GM23338 (cell line): ENCODE measurements around the gene FGF19. TPM values are rescaled to one million over a fixed set of nuclear protein-coding genes. Genes with fewer than 3 reads are reported as not detected.

Experiments used
- ATAC-seq: fragments of 200-7000 bp; cut with Tn5 transposase; 3 replicates; pipeline ENCODE4 v1.9.1; 2020
- DNase-seq: peaks from one replicate; pipeline ENCODE4 v3.0.0-alpha.2; 2015; ENCODE audit warnings: low spot score
- H2AFZ ChIP-seq: fragments of 200-600 bp; sonication (generic); 2 replicates; pipeline ENCODE4 v1.8.0; 2016; ENCODE audit warnings: antibody characterized with exemption, mild to moderate bottlenecking, moderate library complexity
- H3F3A ChIP-seq: fragments of 200-600 bp; sonication (generic); replicated peaks from 2 replicates; pipeline ENCODE4 v1.8.0; 2017; ENCODE audit warnings: antibody characterized with exemption, mixed run types, low read depth
- H3K27ac ChIP-seq: fragments of 200-600 bp; sonication (generic); 2 replicates; pipeline ENCODE4 v1.6.1; 2016; ENCODE audit warnings: low read depth
- H3K27me3 ChIP-seq: fragments of 200-600 bp; sonication (generic); 2 replicates; pipeline ENCODE4 v1.8.0; 2016; ENCODE audit warnings: mild to moderate bottlenecking, mixed run types, moderate library complexity; ENCODE audit not compliant: insufficient read depth
- H3K36me3 ChIP-seq: fragments of 200-600 bp; sonication (generic); 2 replicates; pipeline ENCODE4 v1.8.0; 2016; ENCODE audit warnings: mild to moderate bottlenecking; ENCODE audit not compliant: insufficient read depth
- H3K4me1 ChIP-seq: fragments of 200-600 bp; sonication (generic); 2 replicates; pipeline ENCODE4 v1.8.0; 2016; ENCODE audit warnings: mild to moderate bottlenecking, moderate library complexity; ENCODE audit not compliant: insufficient read depth
- H3K4me2 ChIP-seq: fragments of 200-600 bp; sonication (generic); 2 replicates; pipeline ENCODE4 v1.7.1; 2017; ENCODE audit warnings: mixed run types
- H3K4me3 ChIP-seq: fragments of 200-600 bp; sonication (generic); 2 replicates; pipeline ENCODE4 v1.6.1; 2016; ENCODE audit warnings: mixed run types
- H3K79me2 ChIP-seq: fragments of 200-600 bp; sonication (generic); replicated peaks from 2 replicates; pipeline ENCODE4 v1.8.0; 2017; ENCODE audit warnings: mild to moderate bottlenecking; ENCODE audit not compliant: insufficient read depth
- H3K9me2 ChIP-seq: fragments of 200-600 bp; sonication (generic); 2 replicates; pipeline ENCODE4 v1.8.0; 2017; ENCODE audit not compliant: insufficient read depth
- H4K20me1 ChIP-seq: fragments of 200-600 bp; sonication (generic); replicated peaks from 2 replicates; pipeline ENCODE4 v1.8.0; 2017; ENCODE audit warnings: mild to moderate bottlenecking; ENCODE audit not compliant: insufficient read depth
- H3K27ac Mint-ChIP-seq: 2 replicates; pipeline ENCODE4 v1.8.0; 2020; ENCODE audit warnings: inconsistent platforms, mild to moderate bottlenecking, moderate library complexity, mixed read lengths
- H3K27me3 Mint-ChIP-seq: 3 replicates; pipeline ENCODE4 v1.8.0; 2022; ENCODE audit warnings: low read depth, mild to moderate bottlenecking, moderate library complexity, mixed read lengths, inconsistent platforms; ENCODE audit not compliant: insufficient read depth, poor library complexity
- H3K36me3 Mint-ChIP-seq: 3 replicates; pipeline ENCODE4 v1.8.0; 2021; ENCODE audit warnings: low read depth, mild to moderate bottlenecking, inconsistent platforms, moderate library complexity, mixed read lengths
- H3K4me1 Mint-ChIP-seq: 3 replicates; pipeline ENCODE4 v1.8.0; 2020; ENCODE audit warnings: mild to moderate bottlenecking, inconsistent platforms, mixed read lengths
- H3K4me3 Mint-ChIP-seq: 3 replicates; pipeline ENCODE4 v1.8.0; 2021; ENCODE audit warnings: moderate library complexity, mild to moderate bottlenecking, inconsistent platforms, mixed read lengths
- H3K9me3 Mint-ChIP-seq: 3 replicates; pipeline ENCODE4 v1.8.0; 2020; ENCODE audit warnings: moderate library complexity, mild to moderate bottlenecking, inconsistent platforms, mixed read lengths
- CREB1 ChIP-seq: fragments of 250-450 bp; sonication (Bioruptor Pico); IDR thresholded peaks from 2 replicates; pipeline ENCODE4 v1.5.0; 2020; ENCODE audit warnings: low read depth, mild to moderate bottlenecking, moderate library complexity
- CTCF ChIP-seq, 2 experiments: fragments of 200-600 bp in 1 of 2; sonication (generic) in 1 of 2; conservative IDR thresholded peaks; 2 replicates each; pipeline versions ENCODE4 v1.5.1 to v1.6.1; 2016 to 2017; ENCODE audit warnings: antibody characterized with exemption in 2 of 2, low read depth in 2 of 2, mild to moderate bottlenecking in 2 of 2, moderate library complexity in 1 of 2
- ETS1 ChIP-seq: IDR thresholded peaks from 2 replicates; pipeline ENCODE4 v1.6.1; 2016; ENCODE audit warnings: antibody characterized with exemption
- EZH2 ChIP-seq: fragments of 200-600 bp; sonication (generic); IDR thresholded peaks from one replicate; pipeline ENCODE4 v1.8.0; 2017; ENCODE audit warnings: antibody characterized with exemption, mild to moderate bottlenecking, low read depth; ENCODE audit not compliant: unreplicated experiment
- EZH2phosphoT487 ChIP-seq: fragments of 200-600 bp; sonication (generic); IDR thresholded peaks from one replicate; pipeline ENCODE4 v1.8.1; 2018; ENCODE audit warnings: antibody characterized with exemption; ENCODE audit not compliant: unreplicated experiment
- JUNB ChIP-seq: IDR thresholded peaks from one replicate; pipeline ENCODE4 v1.6.1; 2016; ENCODE audit warnings: antibody characterized with exemption; ENCODE audit not compliant: unreplicated experiment
- REST ChIP-seq: IDR thresholded peaks from one replicate; pipeline ENCODE4 v1.6.1; 2018; ENCODE audit warnings: antibody characterized with exemption; ENCODE audit not compliant: unreplicated experiment
- STAT1 ChIP-seq: IDR thresholded peaks from one replicate; pipeline ENCODE4 v1.6.1; 2016; ENCODE audit warnings: antibody characterized with exemption; ENCODE audit not compliant: unreplicated experiment
- ZNF114 ChIP-seq: fragments of 250-450 bp; sonication (Bioruptor Pico); IDR thresholded peaks from 2 replicates; pipeline ENCODE4 v1.5.0; 2020; ENCODE audit warnings: mild to moderate bottlenecking, moderate library complexity
- ZNF331 ChIP-seq: fragments of 250-450 bp; sonication (Bioruptor Pico); IDR thresholded peaks from 2 replicates; pipeline ENCODE4 v1.5.0; 2020; ENCODE audit warnings: low read depth, mild to moderate bottlenecking, moderate library complexity
- polyA plus RNA-seq: library from polyadenylated mRNA; unstranded; fragments of >200 nt; fragmentation: Nextera tagmentation; extraction: Ambion mirVana; gene quantifications from 2 replicates; pipeline ENCODE4 v1.2.1, GENCODE V29; 2016
- total RNA-seq: library from RNA; depleted of rRNA; stranded (reverse); fragments of >200 nt; shearing (Covaris generic); gene quantifications from 2 replicates; pipeline ENCODE4 v1.2.3, GENCODE V29; 2014

FGF19 gene
- total and polyA plus RNA-seq, 2 experiments from 2014 or later: 21.7 to 36.1 TPM

GRCh38 chr11:69654001-69654659, 49.7 kb downstream of the FGF19 start (continued):
- TF ChIP-seq REST (no peak), EZH2phosphoT487 (no peak), STAT1 (no peak), ZNF331 (CRISPR knock-in tag) (no peak), EZH2 (no peak), JUNB (no peak), ETS1 (no peak), CREB1 (CRISPR knock-in tag) (no peak), CTCF (conservative IDR thresholded peaks at IDR 0.05; ENCODE audit: low read depth in 2 of 2) (no peak)

- H2AFZ ChIP-seq: no peak overlapping the region
- Mint-ChIP-seq H3K27ac (no peak overlapping the region), H3K27me3 (peaks cover 18% of the 10 kb centered on the region), H3K36me3 (peaks cover 50% of the 10 kb centered on the region), H3K9me3 (no peaks in the 10 kb centered on the region; the same call in 2 of the 3 replicates), H3K4me3 (no peak overlapping the region), H3K4me1 (peaks cover 26% of the 10 kb centered on the region)
- peaks cover 18% of the 10 kb centered on the region for H3K36me3 ChIP-seq
- H4K20me1 ChIP-seq: 0 out of 2 replicates have a peak, but pooled peaks cover 3% of the 10 kb centered on the region
- H3K4me2 ChIP-seq: no peak overlapping the region
- H3K4me3 ChIP-seq: no peak overlapping the region
- 0 out of 2 replicates have a peak, but pooled peaks cover 6% of the 10 kb centered on the region for H3F3A ChIP-seq
- H3K27ac ChIP-seq: no peak overlapping the region
- ATAC-seq (no peak), DNase-seq (no peak)
- 0 out of 2 replicates have a peak, but pooled peaks cover 3% of the 10 kb centered on the region for H3K79me2 ChIP-seq
- H3K4me1 ChIP-seq: peaks cover 13% of the 10 kb centered on the region; the same call in 1 of the 2 replicates
- no peaks in the 10 kb centered on the region for H3K9me2 ChIP-seq
- H3K27me3 ChIP-seq: no peaks in the 10 kb centered on the region
- no peak for TF ChIP-seq ZNF114 (CRISPR knock-in tag)
- TF ChIP-seq ETS1: no peak
- no peak for TF ChIP-seq CREB1 (CRISPR knock-in tag)
- TF ChIP-seq STAT1: no peak
- no peak for TF ChIP-seq CTCF (conservative IDR thresholded peaks at IDR 0.05; ENCODE audit: low read depth in 2 of 2)
Observed at GRCh38 chr11:69653406-69653960, 50.3 kb downstream of the FGF19 start.
